ENCODE data around the gene GPRASP2. TPM values are rescaled to one million over a fixed set of nuclear protein-coding genes. Genes with fewer than 3 reads are reported as not detected.

The GPRASP2 gene
- total RNA-seq (2022; extraction: Qiagen RNA extraction): 4.8 to 7.8 TPM (median 5.8 TPM) in 5 replicates

DNA sequence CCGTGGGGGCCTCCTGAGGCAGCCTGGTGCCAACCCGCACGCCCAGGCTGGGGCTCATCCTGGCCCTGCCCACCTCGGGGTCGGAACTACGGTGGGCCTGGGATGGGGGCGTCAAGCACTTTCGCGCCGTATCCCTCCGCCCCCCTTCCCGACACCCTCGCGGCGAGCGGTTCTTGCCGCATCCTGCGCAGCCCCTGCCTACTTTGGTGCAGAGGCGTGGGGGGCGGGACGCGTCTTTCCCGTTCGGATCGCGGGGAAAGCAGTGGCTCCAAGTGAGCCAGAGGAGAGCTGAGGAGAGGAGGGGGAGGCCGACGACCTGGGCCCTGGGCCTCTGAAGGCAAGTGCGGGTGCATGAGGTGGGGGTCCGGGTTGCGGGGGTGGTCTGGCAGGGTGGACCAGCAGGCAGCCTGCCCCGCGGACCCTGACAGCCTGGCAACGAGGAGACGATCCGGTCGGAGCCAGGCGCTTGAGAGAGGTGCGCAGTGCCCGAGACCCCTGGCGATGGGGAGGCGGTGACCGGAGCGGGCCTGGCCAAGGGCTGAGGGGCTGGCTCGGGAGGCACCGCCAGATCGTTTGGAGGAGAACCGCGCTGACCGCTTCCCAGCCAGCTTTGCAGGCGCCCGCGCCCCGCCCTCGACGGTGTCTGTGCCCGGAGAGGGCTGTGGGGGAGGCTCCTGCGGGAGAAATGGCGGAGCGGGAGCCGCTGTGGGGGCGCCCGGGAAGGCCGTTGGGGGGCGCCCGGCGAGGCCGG is at the start of gene GPRASP2:
Gene GPRASP2 (plus strand): TSS at position 233 of the 751 bp plus-strand sequence. CDS start 2,422 bp downstream, outside the sequence.

GRCh38 chrX:102720237-102721168 is 8.3 kb downstream of the GPRASP2 start, which contains the start of gene GPRASP3:
Gene GPRASP3, plus strand, starts transcription at chrX:102720743. Its CDS starts 28,253 bp downstream, at chrX:102748996.

Other genes with a start within 250 kb of the GPRASP2 start
- not detected in 5 replicates for gene TCP11X2, start 240.6 kb upstream of the GPRASP2 start, total RNA-seq (2022; extraction: Qiagen RNA extraction)
- gene TMSB15A, start 195.7 kb upstream of the GPRASP2 start, total RNA-seq (2022; extraction: Qiagen RNA extraction): 0.56 to 1.1 TPM (median 0.72 TPM) in 5 replicates
- gene ARMCX5, start 112.9 kb upstream of the GPRASP2 start, total RNA-seq (2022; extraction: Qiagen RNA extraction): 7.4 to 13.6 TPM (median 9.2 TPM) in 5 replicates
- 0.21 to 0.33 TPM (median 0.30 TPM) in 5 replicates for gene GPRASP1, start 61.0 kb upstream of the GPRASP2 start, total RNA-seq (2022; extraction: Qiagen RNA extraction)
- gene GPRASP3, start 8.3 kb downstream of the GPRASP2 start, total RNA-seq (2022; extraction: Qiagen RNA extraction): 2.9 to 4.7 TPM (median 3.5 TPM) in 5 replicates
- 0.15 to 0.23 TPM (median 0.22 TPM) in 4 of 5 replicates, not detected in the other for gene RAB40AL, start 224.8 kb downstream of the GPRASP2 start, total RNA-seq (2022; extraction: Qiagen RNA extraction)